NCI-H2196 (cell line): Measurements from ENCODE around the gene NPIPA7.
"Not testable (repeated sequence)": the region's sequence is repeated elsewhere in the genome, so short reads cannot be mapped to it uniquely, and the experiment has no call there.

Experiments
- DNase-seq: peaks from one replicate; lab custom pipeline; 2025; ENCODE audit not compliant: unreplicated experiment; lab: John Stamatoyannopoulos, UW

Gene NPIPA7

GRCh38 chr16:16378840-16379239 lies at the start of gene NPIPA7:
TSS of gene NPIPA7 (plus strand) at chr16:16379140. CDS start at chr16:16379245, 105 bp downstream.
- DNase-seq, result not testable (repeated sequence)

GRCh38 chr16:16331466-16331865 lies 47.5 kb upstream of the NPIPA7 start:
- DNase-seq, result not testable (repeated sequence)

- DNase-seq, result not testable (repeated sequence)
Measured at GRCh38 chr16:16357556-16357955, 21.4 kb upstream of the NPIPA7 start.

- DNase-seq, result not testable (repeated sequence)
Measured at GRCh38 chr16:16358539-16359240, 20.2 kb upstream of the NPIPA7 start.

- DNase-seq, result not testable (repeated sequence)
Measured at GRCh38 chr16:16363595-16363994, 15.3 kb upstream of the NPIPA7 start.

- DNase-seq, result not testable (repeated sequence)
Measured at GRCh38 chr16:16364100-16364499, 14.8 kb upstream of the NPIPA7 start.

GRCh38 chr16:16364701-16365100 lies 14.2 kb upstream of the NPIPA7 start:
- DNase-seq, result not testable (repeated sequence)

- not testable (repeated sequence) for DNase-seq
Measured at GRCh38 chr16:16365319-16365718, 13.6 kb upstream of the NPIPA7 start.

- DNase-seq, result not testable (repeated sequence)
Measured at GRCh38 chr16:16365851-16366250, 13.1 kb upstream of the NPIPA7 start.

GRCh38 chr16:16366552-16367284 lies 12.2 kb upstream of the NPIPA7 start:
- not testable (repeated sequence) for DNase-seq

- not testable (repeated sequence) for DNase-seq
Measured at GRCh38 chr16:16367285-16367628, 11.7 kb upstream of the NPIPA7 start.

GRCh38 chr16:16369081-16369856 lies 9.7 kb upstream of the NPIPA7 start:
- DNase-seq, result not testable (repeated sequence)

GRCh38 chr16:16371136-16371735 lies 7.7 kb upstream of the NPIPA7 start:
- DNase-seq, result not testable (repeated sequence)

GRCh38 chr16:16374192-16374591 lies 4.7 kb upstream of the NPIPA7 start:
- not testable (repeated sequence) for DNase-seq

GRCh38 chr16:16399685-16400084 lies 20.7 kb downstream of the NPIPA7 start:
- DNase-seq, result not testable (repeated sequence)

- DNase-seq, result not testable (repeated sequence)
Measured at GRCh38 chr16:16402333-16402732, 23.4 kb downstream of the NPIPA7 start.

GRCh38 chr16:16404283-16404682 lies 25.3 kb downstream of the NPIPA7 start:
- DNase-seq, result not testable (repeated sequence)

GRCh38 chr16:16405421-16405820 lies 26.5 kb downstream of the NPIPA7 start:
- not testable (repeated sequence) for DNase-seq

- not testable (repeated sequence) for DNase-seq
Measured at GRCh38 chr16:16408430-16408829, 29.5 kb downstream of the NPIPA7 start.

- not testable (repeated sequence) for DNase-seq
Measured at GRCh38 chr16:16413773-16414172, 34.8 kb downstream of the NPIPA7 start.

GRCh38 chr16:16417071-16417470 lies 38.1 kb downstream of the NPIPA7 start:
- DNase-seq, result not testable (repeated sequence)
